A549 treated with AZD2906 at 1 μM for 4 hours (cell line): ENCODE measurements around the gene GPX2. TPM values are rescaled to one million over a fixed set of nuclear protein-coding genes. Genes with fewer than 3 reads are reported as not detected.

ENCODE experiments used
- total RNA-seq: library from RNA; stranded (reverse); fragments of 200-300 nt; extraction: Qiagen RNA extraction; gene quantifications from 5 replicates; pipeline ENCODE4 v1.2.3, GENCODE V29; 2022

GPX2 gene
- total RNA-seq, result 162 to 290 TPM (median 186 TPM) in 5 replicates

GRCh38 chr14:64942531-64943111, at the start of gene GPX2:
Gene GPX2, minus strand, starts transcription at chr14:64942745. Its CDS starts 19 bp downstream, at chr14:64942726.

GRCh38 chr14:64986648-64987437, 44.3 kb upstream of the GPX2 start, which contains the start of gene FNTB:
Gene FNTB, plus strand, starts transcription at chr14:64986895. Its CDS starts 59 bp downstream, at chr14:64986954.

DNA sequence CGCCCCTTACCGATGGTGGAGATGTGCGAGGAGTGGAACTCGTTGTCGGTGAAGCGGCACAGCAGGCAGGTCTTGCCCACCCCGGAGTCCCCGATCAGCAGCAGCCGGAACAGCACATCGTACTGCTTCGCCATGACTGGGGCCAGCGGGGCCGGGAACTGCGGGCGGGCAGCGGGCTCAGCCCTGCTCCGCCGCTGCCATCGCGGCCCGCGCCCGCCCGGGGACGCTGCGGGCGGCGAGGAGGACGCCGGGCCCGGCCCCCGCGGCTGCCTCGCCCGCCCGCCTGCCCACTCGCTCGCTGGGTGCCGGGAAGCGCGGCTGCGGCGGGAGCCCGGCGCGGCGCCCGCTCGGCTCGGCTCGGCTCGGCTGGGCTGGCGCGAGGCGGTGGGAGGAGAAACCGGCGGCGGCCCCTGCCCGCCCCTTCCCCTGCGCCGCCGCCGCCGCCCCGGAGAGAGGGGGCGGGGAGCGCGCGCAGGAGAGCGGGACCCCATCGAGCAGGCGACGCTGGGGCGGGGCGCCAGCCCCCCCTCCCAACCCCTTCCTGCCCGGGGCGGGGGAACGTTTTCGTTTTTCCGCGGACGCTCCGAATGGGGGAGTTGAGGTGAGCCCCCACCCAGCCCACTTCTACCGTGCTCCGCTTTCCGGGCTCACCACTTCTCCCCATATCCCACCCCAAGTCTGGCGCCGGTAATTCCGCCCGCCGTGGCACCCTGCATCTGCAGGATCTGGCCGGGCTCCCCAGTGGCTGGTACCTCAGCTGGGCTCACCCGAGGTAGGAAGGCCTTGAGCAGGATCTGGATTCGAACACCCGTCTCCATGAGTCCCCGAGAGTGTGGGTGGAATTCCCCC, 29.6 kb upstream of the GPX2 start, which contains the start of gene RAB15:
RAB15 (minus strand) TSS at position 394 of the 849 bp plus-strand sequence; CDS start at position 134, 260 bp downstream.

DNA sequence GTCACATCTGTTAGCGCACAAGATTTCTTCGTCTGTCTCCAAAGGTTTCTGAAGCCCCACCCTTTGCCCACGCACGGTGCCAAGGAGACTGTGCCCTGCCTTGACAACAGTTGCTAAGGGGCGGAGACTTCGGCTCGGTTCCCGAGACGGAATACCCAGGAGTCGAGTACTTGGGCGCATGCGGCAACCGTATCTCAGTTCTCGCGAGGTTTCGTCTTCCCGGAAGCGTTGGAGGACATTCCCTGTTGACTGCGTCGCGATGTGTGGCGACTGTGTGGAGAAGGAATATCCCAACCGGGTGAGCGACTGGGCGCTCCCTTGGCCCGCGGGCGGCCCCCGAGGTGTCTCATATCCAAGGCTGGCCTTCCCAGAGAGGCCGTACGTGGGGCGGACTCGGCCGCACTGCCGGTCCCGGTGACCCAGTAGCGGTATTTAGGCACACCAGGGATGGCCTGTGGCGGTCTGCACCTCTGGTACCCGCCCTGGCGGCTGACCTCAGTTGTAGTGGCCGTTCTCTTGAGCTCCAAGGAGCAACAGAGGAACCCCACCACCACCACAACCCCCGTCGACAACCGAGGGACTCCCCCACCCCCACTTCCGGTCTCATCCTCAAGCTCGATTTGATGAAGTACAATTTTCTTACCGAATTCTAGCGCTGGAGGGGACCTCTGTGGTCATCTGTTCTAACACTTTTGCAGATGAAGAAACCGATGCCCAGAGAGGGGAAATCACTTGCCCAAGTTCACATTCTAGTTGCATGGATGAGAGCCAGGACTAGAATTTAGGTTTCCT, 28.1 kb downstream of the GPX2 start, which contains the start of gene CHURC1:
CHURC1 (plus strand) TSS at position 219 of the 792 bp plus-strand sequence; CDS start at position 260, 41 bp downstream.

Other genes with a start within 250 kb of the GPX2 start
- 18.6 to 25.6 TPM (median 24.8 TPM) in 5 replicates for gene PLEKHG3, start 238.3 kb downstream of the GPX2 start, total RNA-seq
- 1.4 to 1.7 TPM (median 1.5 TPM) in 5 replicates for gene SPTB, start 62.8 kb downstream of the GPX2 start, total RNA-seq
- gene CHURC1, start 28.3 kb downstream of the GPX2 start, total RNA-seq, result 74.3 to 119 TPM (median 76.4 TPM) in 5 replicates
- gene RAB15, start 29.6 kb upstream of the GPX2 start, total RNA-seq, result 17.8 to 20.0 TPM (median 19.7 TPM) in 5 replicates
- gene FNTB, start 44.1 kb upstream of the GPX2 start, total RNA-seq, result 21.7 to 25.6 TPM (median 23.7 TPM) in 5 replicates
- gene MAX, start 159.8 kb upstream of the GPX2 start, total RNA-seq, result 56.2 to 74.8 TPM (median 58.1 TPM) in 5 replicates